IPS-11a (cell line): ENCODE results near the gene PPP3CA.
"Not testable (repeated sequence)": the region's sequence is repeated elsewhere in the genome, so short reads cannot be mapped to it uniquely, and the experiment has no call there.

ENCODE experiments used
- H3K4me3 ChIP-seq: one replicate; pipeline ENCODE4 v1.5.1; 2013; ENCODE audit warnings: low read depth, low read length, control low read depth

Gene PPP3CA

DNA sequence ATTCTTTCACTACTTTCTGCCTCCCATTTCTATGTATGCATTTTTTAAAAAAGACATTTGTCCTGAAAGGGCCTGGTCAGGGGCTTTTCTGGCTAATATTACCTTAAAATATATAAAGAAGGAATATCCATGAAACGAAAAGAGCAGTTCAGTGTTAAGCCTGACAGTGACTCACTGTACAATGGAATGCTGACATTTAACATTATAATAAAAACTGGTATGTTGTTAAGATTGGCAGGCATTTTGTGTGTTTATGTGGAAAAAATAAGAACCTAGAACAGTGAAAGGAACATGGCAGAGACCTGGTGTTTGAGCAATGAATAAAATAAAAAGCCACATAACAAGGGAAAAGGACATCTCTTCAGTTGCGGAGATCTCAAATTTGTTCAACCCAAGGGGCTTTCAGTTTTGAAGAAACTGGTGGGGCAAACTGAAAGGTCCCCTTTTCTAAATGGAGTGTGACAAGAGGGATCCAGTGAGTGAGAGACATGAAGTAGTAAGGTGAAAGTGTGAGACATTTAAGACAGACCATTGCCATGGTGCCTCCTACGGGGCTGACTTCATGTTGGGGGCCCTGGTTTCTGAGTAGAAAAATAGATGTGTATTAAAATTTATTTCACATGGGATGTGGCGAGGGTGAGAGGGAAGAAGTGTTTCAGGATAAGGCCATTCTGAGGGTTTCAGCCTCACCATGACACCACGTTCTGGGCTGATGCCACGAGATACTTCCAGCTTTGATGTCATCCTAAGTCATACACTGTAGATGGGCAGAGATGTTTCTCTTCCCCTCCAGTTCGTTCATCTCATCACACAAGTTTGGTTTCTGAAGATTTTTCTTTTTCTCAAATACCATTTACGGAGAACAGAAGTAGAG lies 324.9 kb downstream of the PPP3CA start:
- no peak overlapping the region for H3K4me3 ChIP-seq

GRCh38 chr4:101020956-101021355 lies 326.4 kb downstream of the PPP3CA start:
- H3K4me3 ChIP-seq: no peak overlapping the region

DNA sequence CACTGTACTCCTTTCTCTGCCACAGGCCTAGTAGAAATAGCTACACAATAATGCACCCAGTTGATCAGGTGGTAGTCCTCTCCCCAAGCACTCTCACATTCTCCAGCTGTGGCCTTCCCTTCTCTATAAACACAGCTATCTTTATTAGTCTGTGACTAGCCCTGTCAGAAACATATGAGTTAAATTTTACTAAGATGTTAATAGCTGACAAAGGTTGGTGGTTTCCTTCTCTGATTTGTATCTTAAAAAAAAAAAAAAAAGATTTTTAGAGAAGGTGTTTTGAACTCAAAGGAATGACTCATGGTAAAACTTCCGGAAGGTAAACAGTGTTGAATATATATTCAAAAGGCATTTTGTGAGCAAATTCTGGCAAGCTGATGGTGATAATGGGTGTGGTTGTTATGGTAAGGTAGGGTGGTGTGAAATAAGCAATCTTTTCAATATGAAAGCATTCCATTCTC lies 327.4 kb downstream of the PPP3CA start:
- H3K4me3 ChIP-seq: no peak overlapping the region

DNA sequence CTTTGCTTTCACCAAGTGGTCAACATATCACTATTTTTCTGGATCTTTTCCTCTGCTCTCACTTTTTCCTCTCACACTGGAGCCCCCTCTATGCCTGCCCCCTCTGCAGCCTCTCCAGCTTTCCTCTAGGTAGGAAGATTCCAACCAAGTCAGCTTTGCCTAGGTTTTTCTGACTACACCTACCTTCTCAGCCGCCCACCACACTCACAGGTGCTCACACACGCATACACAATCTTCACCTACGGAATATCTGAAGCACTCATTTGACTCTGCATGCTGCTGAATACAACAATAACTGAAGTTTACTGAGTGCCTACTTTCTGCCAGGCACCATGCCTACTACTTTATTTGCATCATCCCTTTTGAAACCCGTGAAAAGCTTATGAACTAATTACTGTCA lies 328.0 kb downstream of the PPP3CA start:
- no peak overlapping the region for H3K4me3 ChIP-seq

- H3K4me3 ChIP-seq: no peak overlapping the region
Observed at GRCh38 chr4:101018836-101019235, 328.5 kb downstream of the PPP3CA start.

DNA sequence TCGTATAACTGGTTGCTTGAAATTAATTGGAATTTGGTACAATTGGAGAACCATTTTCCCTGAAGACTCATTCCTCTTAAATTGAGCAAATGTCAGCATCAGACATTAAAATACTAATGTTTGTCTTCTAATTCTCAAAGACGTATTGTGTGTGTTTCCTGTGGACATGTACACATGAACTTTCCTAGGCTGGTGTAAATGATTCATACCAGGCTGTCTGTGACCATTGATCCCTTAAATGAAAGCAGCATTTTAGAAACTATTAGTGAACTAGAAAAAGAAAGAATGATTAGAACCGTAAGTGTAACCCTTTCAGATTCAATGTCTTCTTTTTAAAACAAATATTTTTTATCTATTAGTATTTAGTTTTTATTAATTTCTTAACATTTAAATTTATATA lies 332.9 kb downstream of the PPP3CA start:
- H3K4me3 ChIP-seq: no peak overlapping the region

- H3K4me3 ChIP-seq: no peak overlapping the region
Observed at GRCh38 chr4:101010987-101011386, 336.3 kb downstream of the PPP3CA start.

GRCh38 chr4:101009471-101009870 lies 337.9 kb downstream of the PPP3CA start:
- no peak overlapping the region for H3K4me3 ChIP-seq

DNA sequence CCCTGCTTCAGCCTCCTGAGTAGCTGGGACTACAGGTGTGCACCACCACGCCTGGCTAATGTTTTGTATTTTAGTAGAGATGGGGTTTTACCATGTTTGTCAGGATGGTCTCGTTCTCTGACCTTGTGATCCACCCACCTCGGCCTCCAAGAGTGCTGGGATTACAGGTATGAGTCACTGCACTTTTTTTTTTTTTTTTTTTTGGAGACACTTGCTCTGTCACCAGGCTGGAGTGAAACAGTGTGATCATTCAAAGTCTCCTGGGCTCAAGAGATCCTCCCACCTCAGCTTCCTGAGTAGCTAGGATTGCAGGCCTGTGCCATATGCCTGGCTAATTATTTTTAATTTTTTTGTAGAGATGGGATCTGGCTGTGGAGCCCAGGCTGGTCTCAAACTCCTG lies 338.8 kb downstream of the PPP3CA start:
- H3K4me3 ChIP-seq: no peak overlapping the region

DNA sequence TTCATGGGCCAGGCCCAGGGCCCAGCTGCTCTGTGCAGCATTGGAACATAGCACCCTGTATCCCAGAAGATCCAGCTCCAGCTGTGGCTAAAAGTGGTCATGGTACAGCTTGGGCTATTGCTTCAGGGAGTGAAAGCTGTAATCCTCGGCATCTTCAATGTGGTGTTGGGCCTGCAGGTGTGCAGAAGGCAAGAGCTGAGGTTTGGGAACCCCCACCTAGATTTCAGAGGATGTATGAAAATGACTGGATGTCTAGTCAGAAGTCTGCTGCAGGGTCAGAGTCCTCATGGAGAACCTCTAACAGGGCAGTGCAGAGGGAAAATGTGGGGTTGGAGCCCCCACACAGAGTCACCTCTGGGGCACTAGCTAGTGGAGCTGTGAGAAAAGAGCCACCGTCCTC lies 341.7 kb downstream of the PPP3CA start:
- H3K4me3 ChIP-seq: no peak overlapping the region

GRCh38 chr4:101000496-101000895 lies 346.8 kb downstream of the PPP3CA start:
- no peak overlapping the region for H3K4me3 ChIP-seq

DNA sequence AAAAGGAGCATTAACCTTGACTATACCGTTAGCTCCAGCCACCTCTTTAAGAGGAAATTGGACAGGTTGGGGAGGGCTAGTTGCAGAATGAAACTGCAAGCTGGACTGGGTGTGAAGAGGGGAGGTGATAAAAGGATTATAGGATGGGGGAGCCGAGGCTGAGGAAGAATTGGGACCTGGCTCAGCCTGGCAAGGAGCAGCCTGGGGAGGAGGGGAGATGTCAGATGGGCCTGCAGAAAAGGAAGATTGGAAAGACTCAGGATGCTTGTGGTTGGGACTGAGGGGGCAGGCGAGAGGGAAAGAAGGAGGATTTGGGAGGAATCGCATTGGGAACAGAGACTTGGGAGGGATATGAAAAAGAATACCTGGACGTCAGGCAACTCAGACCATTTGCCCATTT lies 351.7 kb downstream of the PPP3CA start:
- H3K4me3 ChIP-seq: no peak overlapping the region

GRCh38 chr4:100995002-100995401 lies 352.3 kb downstream of the PPP3CA start:
- not testable (repeated sequence) for H3K4me3 ChIP-seq

- not testable (repeated sequence) for H3K4me3 ChIP-seq
Observed at GRCh38 chr4:100991332-100992069, 355.8 kb downstream of the PPP3CA start.

DNA sequence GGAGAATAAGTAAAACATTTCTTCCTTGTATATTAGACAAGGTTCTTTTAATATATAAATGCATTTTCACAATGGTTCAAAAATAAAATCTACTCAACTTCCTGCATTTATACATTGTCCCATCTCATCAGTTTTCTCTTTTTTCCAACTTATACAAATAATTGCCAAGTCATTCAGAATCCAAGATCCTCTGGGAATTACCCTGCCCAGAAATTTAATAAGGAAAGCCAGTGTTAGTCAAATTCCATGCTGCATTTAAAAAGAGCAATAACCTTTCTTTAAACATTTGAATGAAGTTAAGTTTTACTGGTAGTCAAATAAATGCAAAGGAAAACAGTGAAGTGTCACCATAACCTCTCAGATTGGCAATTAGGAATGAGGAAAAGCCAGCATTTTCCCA lies 357.9 kb downstream of the PPP3CA start:
- H3K4me3 ChIP-seq: no peak overlapping the region

GRCh38 chr4:100988876-100989275 lies 358.4 kb downstream of the PPP3CA start:
- no peak overlapping the region for H3K4me3 ChIP-seq

DNA sequence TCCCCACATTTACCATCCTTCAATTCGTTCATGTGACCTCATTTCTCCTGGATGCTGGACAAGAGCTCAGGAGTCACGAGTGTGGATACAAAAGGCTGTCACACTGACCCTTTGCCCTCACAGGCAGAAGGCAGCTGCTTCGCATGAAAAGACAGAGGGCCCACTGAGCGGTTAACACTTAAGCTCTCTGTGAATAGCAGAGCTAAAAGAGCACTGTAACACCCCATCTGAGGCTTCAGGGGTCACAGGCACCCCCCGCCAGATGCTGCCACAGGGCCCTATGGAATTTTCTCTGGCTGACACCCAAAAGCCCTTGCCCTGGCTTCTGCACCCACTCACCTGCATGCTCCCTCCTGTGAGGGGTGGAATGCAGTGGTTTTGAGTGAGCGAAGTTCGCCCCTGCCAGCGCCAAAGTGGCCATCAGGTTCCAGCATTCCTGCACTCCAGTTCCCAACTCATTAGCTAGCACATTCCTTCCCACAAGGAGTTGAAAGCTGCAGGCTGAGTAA lies 360.9 kb downstream of the PPP3CA start:
- no peak overlapping the region for H3K4me3 ChIP-seq

DNA sequence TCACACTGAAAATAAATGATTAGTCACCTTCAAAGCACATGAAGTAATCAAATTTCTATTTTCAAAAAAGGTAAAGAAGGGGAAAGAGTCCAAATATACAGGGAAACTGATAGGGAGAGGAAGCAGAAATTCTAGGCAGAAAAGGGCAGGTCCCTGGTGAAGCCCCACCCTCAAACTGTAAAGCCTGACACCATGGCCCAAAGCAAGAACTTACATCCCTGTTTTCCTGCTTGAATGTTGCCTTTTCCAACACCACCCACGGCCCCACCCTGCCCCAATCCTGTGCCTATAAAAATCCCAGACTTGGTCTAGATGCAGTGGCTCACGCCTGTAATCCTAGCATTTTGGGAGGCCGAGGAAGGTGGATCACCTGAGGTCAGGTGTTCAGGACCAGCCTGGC lies 361.8 kb downstream of the PPP3CA start:
- no peak overlapping the region for H3K4me3 ChIP-seq

DNA sequence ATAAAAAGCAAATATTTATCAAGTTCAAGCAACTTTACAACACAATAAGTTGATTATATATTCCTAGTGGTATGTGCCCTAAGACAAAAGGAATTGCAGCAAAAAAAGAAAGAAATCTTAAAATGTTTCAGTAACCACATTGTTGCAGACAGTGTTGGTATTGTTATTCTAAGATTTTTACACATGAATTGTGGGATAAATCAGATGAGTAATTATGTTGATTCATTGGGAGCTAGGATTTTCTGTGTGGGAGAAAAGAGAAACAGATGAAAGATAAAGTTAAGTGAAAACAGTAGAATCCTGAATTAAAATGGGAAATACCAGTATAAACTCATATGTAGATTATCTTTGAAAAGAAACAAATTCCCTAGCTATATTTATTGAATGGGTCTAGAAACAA lies 362.4 kb downstream of the PPP3CA start:
- no peak overlapping the region for H3K4me3 ChIP-seq

GRCh38 chr4:100983426-100983825 lies 363.9 kb downstream of the PPP3CA start:
- no peak overlapping the region for H3K4me3 ChIP-seq

- no peak overlapping the region for H3K4me3 ChIP-seq
Observed at GRCh38 chr4:100982345-100982744, 365.0 kb downstream of the PPP3CA start.
